ENCODE results near the gene TPSAB1.
"Not testable (repeated sequence)": the region's sequence is repeated elsewhere in the genome, so short reads cannot be mapped to it uniquely, and the experiment has no call there.

TPSAB1 gene

GRCh38 chr16:1223355-1224214 is 16.9 kb upstream of the TPSAB1 start:
- no peak for DNase-seq (ENCODE audit: low read depth in 2 of 3, low spot score in 1 of 3)

GRCh38 chr16:1224558-1224957 is 15.9 kb upstream of the TPSAB1 start:
- no peak for DNase-seq (ENCODE audit: low read depth in 2 of 3, low spot score in 1 of 3)

- DNase-seq (ENCODE audit: low read depth in 2 of 3, low spot score in 1 of 3): no peak
These were observed 15.5 kb upstream of the TPSAB1 start, which contains the start of gene TPSG1 for GRCh38 chr16:1225051-1225451. Gene TPSG1 (minus strand): TSS chr16:1225268. CDS start chr16:1225252, 16 bp downstream.

- DNase-seq (ENCODE audit: low read depth in 2 of 3, low spot score in 1 of 3): not testable (repeated sequence)
These were observed 14.7 kb upstream of the TPSAB1 start for GRCh38 chr16:1225728-1226311.

- not testable (repeated sequence) for DNase-seq (ENCODE audit: low read depth in 2 of 3, low spot score in 1 of 3)
These were observed 13.8 kb upstream of the TPSAB1 start for GRCh38 chr16:1226692-1227091.

- not testable (repeated sequence) for DNase-seq (ENCODE audit: low read depth in 2 of 3, low spot score in 1 of 3)
These were observed 12.3 kb upstream of the TPSAB1 start for GRCh38 chr16:1228227-1228626.

GRCh38 chr16:1229476-1229875 is 11.0 kb upstream of the TPSAB1 start:
- not testable (repeated sequence) for DNase-seq (ENCODE audit: low read depth in 2 of 3, low spot score in 1 of 3)

- not testable (repeated sequence) for DNase-seq (ENCODE audit: low read depth in 2 of 3, low spot score in 1 of 3)
These were observed 10.4 kb upstream of the TPSAB1 start, which contains the start of gene TPSB2 for GRCh38 chr16:1230084-1230470. Gene TPSB2 (minus strand): TSS chr16:1230184. CDS start chr16:1229951, 233 bp downstream.

GRCh38 chr16:1230471-1231212 is 9.9 kb upstream of the TPSAB1 start:
- not testable (repeated sequence) for DNase-seq (ENCODE audit: low read depth in 2 of 3, low spot score in 1 of 3)

GRCh38 chr16:1231301-1231700 is 9.2 kb upstream of the TPSAB1 start:
- not testable (repeated sequence) for DNase-seq (ENCODE audit: low read depth in 2 of 3, low spot score in 1 of 3)

GRCh38 chr16:1232049-1232748 is 8.3 kb upstream of the TPSAB1 start:
- not testable (repeated sequence) for DNase-seq (ENCODE audit: low read depth in 2 of 3, low spot score in 1 of 3)

- DNase-seq (ENCODE audit: low read depth in 2 of 3, low spot score in 1 of 3): not testable (repeated sequence)
These were observed 3.8 kb upstream of the TPSAB1 start for GRCh38 chr16:1236659-1237058.

GRCh38 chr16:1237990-1238389 is 2.5 kb upstream of the TPSAB1 start:
- no peak for DNase-seq (ENCODE audit: low read depth in 2 of 3, low spot score in 1 of 3)

GRCh38 chr16:1238909-1239308 is 1.6 kb upstream of the TPSAB1 start:
- not testable (repeated sequence) for DNase-seq (ENCODE audit: low read depth in 2 of 3, low spot score in 1 of 3)

- DNase-seq (ENCODE audit: low read depth in 2 of 3, low spot score in 1 of 3): not testable (repeated sequence)
These were observed 930 bp upstream of the TPSAB1 start for GRCh38 chr16:1239575-1239974.

GRCh38 chr16:1241081-1241480 is 576 bp downstream of the TPSAB1 start:
- not testable (repeated sequence) for DNase-seq (ENCODE audit: low read depth in 2 of 3, low spot score in 1 of 3)

GRCh38 chr16:1243363-1243762 is 2.9 kb downstream of the TPSAB1 start:
- not testable (repeated sequence) for DNase-seq (ENCODE audit: low read depth in 2 of 3, low spot score in 1 of 3)

- DNase-seq (ENCODE audit: low read depth in 2 of 3, low spot score in 1 of 3): not testable (repeated sequence)
These were observed 3.7 kb downstream of the TPSAB1 start for GRCh38 chr16:1243907-1244850.

GRCh38 chr16:1244881-1245280 is 4.4 kb downstream of the TPSAB1 start:
- no peak for DNase-seq (ENCODE audit: low read depth in 2 of 3, low spot score in 1 of 3)

All from stimulated activated CD4-positive, alpha-beta T cell treated with anti-CD3 and anti-CD28 coated beads, Interleukin-12 subunit alpha, Interleukin-12 subunit beta, amount 100 ng/mL, for 48 hours (primary cell).